IPS-20b (cell line): ENCODE data around the gene PCDHB2.
"Not testable (repeated sequence)": the region's sequence is repeated elsewhere in the genome, so short reads cannot be mapped to it uniquely, and the experiment has no call there.

Experiments used
- H3K27ac ChIP-seq: one replicate; pipeline ENCODE4 v1.5.1; 2013; ENCODE audit warnings: low read length
- H3K27me3 ChIP-seq: 2 replicates; pipeline ENCODE4 v1.6.1; 2013; ENCODE audit warnings: mild to moderate bottlenecking, low read length, inconsistent platforms; ENCODE audit not compliant: insufficient read depth
- H3K36me3 ChIP-seq: 2 replicates; pipeline ENCODE4 v1.6.1; 2013; ENCODE audit warnings: low read depth, mild to moderate bottlenecking, inconsistent platforms, low read length, moderate library complexity; ENCODE audit not compliant: insufficient read depth
- H3K4me1 ChIP-seq: 2 replicates; pipeline ENCODE4 v1.6.1; 2013; ENCODE audit warnings: mild to moderate bottlenecking, control low read depth, inconsistent platforms, low read length, moderate library complexity; ENCODE audit not compliant: insufficient read depth
- H3K4me3 ChIP-seq: 2 replicates; pipeline ENCODE4 v1.5.1; 2013; ENCODE audit warnings: mild to moderate bottlenecking, low read length, inconsistent platforms
- H3K9ac ChIP-seq: 2 replicates; pipeline ENCODE4 v1.6.1; 2013; ENCODE audit warnings: low read depth, mild to moderate bottlenecking, inconsistent platforms, low read length, moderate library complexity
- H3K9me3 ChIP-seq: 2 replicates; pipeline ENCODE4 v1.6.1; 2013; ENCODE audit warnings: mild to moderate bottlenecking, low read depth, low read length, inconsistent platforms; ENCODE audit not compliant: insufficient read depth

Gene PCDHB2

DNA sequence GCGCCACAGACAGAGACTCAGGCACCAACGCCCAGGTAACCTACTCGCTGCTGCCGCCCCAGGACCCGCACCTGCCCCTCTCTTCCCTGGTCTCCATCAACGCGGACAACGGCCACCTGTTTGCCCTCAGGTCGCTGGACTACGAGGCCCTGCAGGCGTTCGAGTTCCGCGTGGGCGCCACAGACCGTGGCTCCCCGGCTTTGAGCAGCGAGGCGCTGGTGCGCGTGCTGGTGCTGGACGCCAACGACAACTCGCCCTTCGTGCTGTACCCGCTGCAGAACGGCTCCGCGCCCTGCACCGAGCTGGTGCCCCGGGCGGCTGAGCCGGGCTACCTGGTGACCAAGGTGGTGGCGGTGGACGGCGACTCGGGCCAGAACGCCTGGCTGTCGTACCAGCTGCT, 7.7 kb downstream of the PCDHB2 start:
- not testable (repeated sequence) for H3K27me3 ChIP-seq, H3K9ac ChIP-seq, H3K4me3 ChIP-seq, H3K27ac ChIP-seq, H3K4me1 ChIP-seq
- peaks cover 27% of the 10 kb centered on the region for H3K9me3 ChIP-seq
- H3K36me3 ChIP-seq, result peaks cover 11% of the 10 kb centered on the region; the same call in 1 of the 2 replicates

DNA sequence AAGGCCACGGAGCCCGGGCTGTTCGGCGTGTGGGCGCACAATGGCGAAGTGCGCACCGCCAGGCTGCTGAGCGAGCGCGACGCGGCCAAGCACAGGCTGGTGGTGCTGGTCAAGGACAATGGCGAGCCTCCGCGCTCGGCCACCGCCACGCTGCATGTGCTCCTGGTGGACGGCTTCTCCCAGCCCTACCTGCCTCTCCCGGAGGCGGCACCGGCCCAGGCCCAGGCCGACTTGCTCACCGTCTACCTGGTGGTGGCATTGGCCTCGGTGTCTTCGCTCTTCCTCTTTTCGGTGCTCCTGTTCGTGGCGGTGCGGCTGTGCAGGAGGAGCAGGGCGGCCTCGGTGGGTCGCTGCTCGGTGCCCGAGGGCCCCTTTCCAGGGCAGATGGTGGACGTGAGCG, 8.1 kb downstream of the PCDHB2 start:
- H3K9ac ChIP-seq, H3K27ac ChIP-seq, H3K4me1 ChIP-seq, H3K4me3 ChIP-seq, H3K27me3 ChIP-seq: not testable (repeated sequence)
- Histone ChIP-seq H3K36me3 (peaks cover 11% of the 10 kb centered on the region; the same call in 1 of the 2 replicates), H3K9me3 (peaks cover 27% of the 10 kb centered on the region)

DNA sequence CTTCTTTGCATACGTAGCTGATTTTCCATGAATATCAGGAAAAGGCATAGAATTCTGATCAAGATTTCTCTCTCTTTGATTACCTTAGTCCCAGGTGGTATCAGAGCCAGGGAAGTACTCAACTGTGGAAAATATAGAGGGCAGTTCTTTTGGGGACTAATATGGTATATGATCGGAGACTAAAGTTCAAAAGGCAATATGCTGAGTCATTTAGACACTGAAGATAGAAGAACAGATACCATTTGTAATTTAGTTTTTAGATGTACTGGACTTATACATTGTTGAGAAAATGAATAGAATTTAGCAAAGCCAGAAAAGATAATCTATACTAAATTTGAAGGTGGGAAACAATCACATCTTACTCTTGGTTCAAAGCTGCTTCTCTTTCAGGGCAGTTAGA, 10.9 kb downstream of the PCDHB2 start:
- H3K4me1 ChIP-seq, result no peaks in the 10 kb centered on the region
- H3K4me3 ChIP-seq, result no peak overlapping the region
- H3K27me3 ChIP-seq, result no peaks in the 10 kb centered on the region
- no peak overlapping the region for H3K27ac ChIP-seq
- H3K36me3 ChIP-seq, result 0 out of 2 replicates have a peak, but pooled peaks cover 11% of the 10 kb centered on the region
- H3K9me3 ChIP-seq, result peaks cover 36% of the 10 kb centered on the region
- no peak overlapping the region for H3K9ac ChIP-seq

DNA sequence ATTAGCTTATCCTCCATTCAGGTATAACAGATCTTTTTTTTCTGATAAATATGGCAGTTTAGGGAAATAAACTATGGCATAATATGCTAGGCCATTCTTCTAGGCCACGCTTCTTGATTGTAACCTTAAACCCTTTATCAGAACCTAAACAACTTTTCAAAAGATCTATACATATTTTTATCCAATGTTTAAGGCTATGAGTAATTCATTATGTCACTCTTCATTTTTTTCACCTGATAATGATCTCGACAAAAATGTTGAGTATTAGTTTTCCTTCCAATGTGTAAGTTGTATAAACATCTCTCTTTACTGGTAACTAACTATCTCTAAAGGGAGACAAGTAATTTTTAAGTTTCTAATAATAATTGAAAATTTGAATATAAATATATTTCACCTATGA, 24.8 kb downstream of the PCDHB2 start:
- no peak overlapping the region for H3K9ac ChIP-seq
- no peaks in the 10 kb centered on the region for H3K36me3 ChIP-seq
- no peaks in the 10 kb centered on the region for H3K4me1 ChIP-seq
- no peak overlapping the region for H3K27ac ChIP-seq
- H3K4me3 ChIP-seq, result no peak overlapping the region
- H3K27me3 ChIP-seq, result no peaks in the 10 kb centered on the region
- H3K9me3 ChIP-seq, result peaks cover 39% of the 10 kb centered on the region

DNA sequence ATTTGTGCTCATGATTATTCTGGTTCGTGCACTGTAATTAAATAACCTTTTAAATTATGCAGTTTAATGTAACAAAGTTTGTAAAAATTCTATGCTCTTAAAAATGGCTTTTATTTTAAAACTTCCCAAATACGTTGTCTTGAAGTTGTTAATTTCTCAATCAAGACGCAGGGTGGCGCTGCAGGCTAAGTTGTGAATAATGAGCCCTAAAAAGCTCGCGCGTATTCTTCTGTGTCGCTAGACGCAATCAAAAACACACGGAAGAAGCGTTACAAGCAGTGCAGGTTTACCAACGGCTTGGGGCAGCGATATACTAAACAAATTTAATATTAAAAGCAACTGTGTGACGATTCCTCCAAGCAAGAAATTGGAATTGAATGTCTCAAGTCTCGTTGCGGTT, 27.1 kb downstream of the PCDHB2 start, which contains the start of gene PCDHB4:
Gene PCDHB4 (plus strand): TSS at position 256 of the 400 bp plus-strand sequence. CDS start 181 bp downstream, outside the sequence.
- no peaks in the 10 kb centered on the region for H3K36me3 ChIP-seq
- H3K4me3 ChIP-seq, result no peak within 1 kb of the TSS
- H3K9ac ChIP-seq, result no peak within 1 kb of the TSS
- no peak within 1 kb of the TSS for H3K27ac ChIP-seq
- H3K9me3 ChIP-seq, result peaks cover 27% of the 10 kb centered on the region; the same call in 1 of the 2 replicates
- no peaks in the 10 kb centered on the region for H3K27me3 ChIP-seq
- H3K4me1 ChIP-seq, result no peaks in the 10 kb centered on the region

DNA sequence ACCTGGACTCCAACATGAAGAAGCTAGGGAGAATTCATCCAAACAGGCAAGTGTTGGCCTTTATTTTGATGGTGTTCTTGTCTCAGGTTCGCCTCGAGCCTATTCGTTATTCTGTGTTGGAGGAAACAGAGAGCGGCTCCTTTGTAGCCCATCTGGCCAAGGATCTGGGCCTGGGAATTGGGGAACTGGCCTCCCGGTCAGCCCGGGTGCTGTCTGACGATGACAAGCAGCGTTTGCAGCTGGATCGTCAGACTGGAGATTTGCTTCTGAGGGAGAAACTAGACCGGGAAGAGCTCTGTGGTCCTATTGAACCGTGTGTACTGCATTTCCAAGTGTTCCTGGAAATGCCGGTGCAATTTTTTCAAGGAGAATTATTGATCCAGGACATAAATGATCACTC, 27.6 kb downstream of the PCDHB2 start:
- Histone ChIP-seq H3K36me3 (no peaks in the 10 kb centered on the region), H3K27me3 (no peaks in the 10 kb centered on the region), H3K9me3 (peaks cover 23% of the 10 kb centered on the region; the same call in 1 of the 2 replicates), H3K9ac (no peak overlapping the region), H3K4me1 (no peaks in the 10 kb centered on the region), H3K4me3 (no peak overlapping the region), H3K27ac (no peak overlapping the region)

DNA sequence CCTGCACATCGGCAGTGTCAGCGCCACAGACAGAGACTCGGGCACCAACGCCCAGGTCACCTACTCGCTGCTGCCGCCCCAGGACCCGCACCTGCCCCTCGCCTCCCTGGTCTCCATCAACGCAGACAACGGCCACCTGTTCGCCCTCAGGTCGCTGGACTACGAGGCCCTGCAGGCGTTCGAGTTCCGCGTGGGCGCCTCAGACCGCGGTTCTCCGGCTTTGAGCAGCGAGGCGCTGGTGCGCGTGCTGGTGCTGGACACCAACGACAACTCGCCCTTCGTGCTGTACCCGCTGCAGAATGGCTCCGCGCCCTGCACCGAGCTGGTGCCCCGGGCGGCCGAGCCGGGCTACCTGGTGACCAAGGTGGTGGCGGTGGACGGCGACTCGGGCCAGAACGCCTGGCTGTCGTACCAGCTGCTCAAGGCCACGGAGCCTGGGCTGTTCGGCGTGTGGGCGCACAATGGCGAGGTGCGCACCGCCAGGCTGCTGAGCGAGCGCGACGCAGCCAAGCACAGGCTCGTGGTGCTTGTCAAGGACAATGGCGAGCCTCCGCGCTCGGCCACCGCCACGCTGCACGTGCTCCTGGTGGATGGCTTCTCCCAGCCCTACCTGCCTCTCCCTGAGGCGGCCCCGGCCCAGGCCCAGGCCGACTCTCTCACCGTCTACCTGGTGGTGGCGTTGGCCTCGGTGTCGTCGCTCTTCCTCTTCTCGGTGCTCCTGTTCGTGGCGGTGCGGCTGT, 29.2 kb downstream of the PCDHB2 start:
- H3K27me3 ChIP-seq, H3K9ac ChIP-seq, H3K36me3 ChIP-seq, H3K4me3 ChIP-seq, H3K27ac ChIP-seq, H3K4me1 ChIP-seq: not testable (repeated sequence)
- peaks cover 22% of the 10 kb centered on the region; the same call in 1 of the 2 replicates for H3K9me3 ChIP-seq

DNA sequence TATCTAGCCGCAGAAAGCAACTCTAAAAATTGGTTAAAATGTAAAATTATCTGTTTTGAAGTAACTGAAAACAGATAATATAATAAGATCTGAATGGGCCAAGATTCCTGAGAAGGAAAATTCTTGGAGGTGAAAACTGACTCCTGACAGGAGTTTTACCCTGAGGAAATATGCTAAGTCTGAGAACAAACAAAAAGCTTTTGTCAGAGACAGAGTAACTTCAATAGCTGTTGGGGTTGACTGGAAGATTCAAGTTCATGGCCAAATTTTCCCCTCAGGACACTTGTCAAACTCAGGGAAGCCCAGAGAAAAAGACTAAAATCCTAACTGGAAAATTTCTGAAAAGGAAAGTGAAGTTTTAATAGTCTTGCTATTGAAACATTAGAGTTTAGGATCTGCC, 32.9 kb downstream of the PCDHB2 start:
- Histone ChIP-seq H3K27ac (no peak overlapping the region), H3K9me3 (peaks cover 23% of the 10 kb centered on the region; the same call in 1 of the 2 replicates), H3K4me3 (peak overlapping the region; percentile 30; the same call in 1 of the 2 replicates), H3K4me1 (no peaks in the 10 kb centered on the region), H3K27me3 (no peaks in the 10 kb centered on the region), H3K36me3 (no peaks in the 10 kb centered on the region), H3K9ac (no peak overlapping the region)

DNA sequence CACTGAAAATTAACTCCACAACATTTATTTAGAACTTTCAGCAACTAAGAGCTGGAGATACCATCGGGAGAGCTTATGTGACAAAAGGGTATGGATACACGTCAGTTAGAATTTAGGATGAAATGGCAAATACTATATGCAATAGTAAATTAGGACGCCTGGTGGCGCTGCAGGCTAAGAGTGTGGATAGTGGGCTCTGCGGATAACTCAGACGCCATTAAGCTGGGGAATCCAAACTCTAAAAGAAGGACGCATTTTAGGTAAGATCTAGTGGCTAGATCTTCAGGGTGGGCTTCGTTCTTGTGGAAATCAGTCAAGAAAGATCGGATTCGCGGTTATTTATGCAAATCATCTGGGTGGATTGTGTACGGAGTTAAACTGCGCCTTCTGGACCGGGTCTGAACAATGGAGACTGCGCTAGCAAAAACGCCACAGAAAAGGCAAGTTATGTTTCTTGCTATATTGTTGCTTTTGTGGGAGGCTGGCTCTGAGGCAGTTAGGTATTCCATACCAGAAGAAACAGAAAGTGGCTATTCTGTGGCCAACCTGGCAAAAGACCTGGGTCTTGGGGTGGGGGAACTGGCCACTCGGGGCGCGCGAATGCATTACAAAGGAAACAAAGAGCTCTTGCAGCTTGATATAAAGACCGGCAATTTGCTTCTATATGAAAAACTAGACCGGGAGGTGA, 40.8 kb downstream of the PCDHB2 start, which contains the start of gene PCDHB5:
Gene PCDHB5 (plus strand): TSS at position 177 of the 688 bp plus-strand sequence. CDS start 229 bp downstream, at position 406.
- Histone ChIP-seq H3K36me3 (no peaks in the 10 kb centered on the region), H3K27ac (no peak within 1 kb of the TSS), H3K4me3 (0 out of 2 replicates have a peak within 1 kb of the TSS, but pooled peaks have one; percentile 23), H3K9ac (no peak within 1 kb of the TSS), H3K9me3 (peaks cover 65% of the 10 kb centered on the region), H3K4me1 (no peaks in the 10 kb centered on the region), H3K27me3 (no peaks in the 10 kb centered on the region)

DNA sequence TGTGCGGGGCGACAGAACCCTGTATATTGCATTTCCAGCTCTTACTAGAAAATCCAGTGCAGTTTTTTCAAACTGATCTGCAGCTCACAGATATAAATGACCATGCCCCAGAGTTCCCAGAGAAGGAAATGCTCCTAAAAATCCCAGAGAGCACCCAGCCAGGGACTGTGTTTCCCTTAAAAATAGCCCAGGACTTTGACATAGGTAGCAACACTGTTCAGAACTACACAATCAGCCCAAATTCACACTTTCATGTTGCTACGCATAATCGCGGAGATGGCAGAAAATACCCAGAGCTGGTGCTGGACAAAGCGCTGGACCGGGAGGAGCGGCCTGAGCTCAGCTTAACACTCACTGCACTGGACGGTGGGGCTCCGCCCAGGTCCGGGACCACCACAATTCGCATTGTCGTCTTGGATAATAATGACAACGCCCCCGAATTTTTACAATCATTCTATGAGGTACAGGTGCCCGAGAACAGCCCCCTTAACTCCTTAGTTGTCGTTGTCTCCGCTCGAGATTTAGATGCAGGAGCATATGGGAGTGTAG, 41.4 kb downstream of the PCDHB2 start:
- peaks cover 67% of the 10 kb centered on the region for H3K9me3 ChIP-seq
- no peaks in the 10 kb centered on the region for H3K4me1 ChIP-seq
- H3K27me3 ChIP-seq, result no peaks in the 10 kb centered on the region
- H3K27ac ChIP-seq, result no peak overlapping the region
- H3K4me3 ChIP-seq, result no peak overlapping the region
- H3K36me3 ChIP-seq, result no peaks in the 10 kb centered on the region
- H3K9ac ChIP-seq, result no peak overlapping the region

DNA sequence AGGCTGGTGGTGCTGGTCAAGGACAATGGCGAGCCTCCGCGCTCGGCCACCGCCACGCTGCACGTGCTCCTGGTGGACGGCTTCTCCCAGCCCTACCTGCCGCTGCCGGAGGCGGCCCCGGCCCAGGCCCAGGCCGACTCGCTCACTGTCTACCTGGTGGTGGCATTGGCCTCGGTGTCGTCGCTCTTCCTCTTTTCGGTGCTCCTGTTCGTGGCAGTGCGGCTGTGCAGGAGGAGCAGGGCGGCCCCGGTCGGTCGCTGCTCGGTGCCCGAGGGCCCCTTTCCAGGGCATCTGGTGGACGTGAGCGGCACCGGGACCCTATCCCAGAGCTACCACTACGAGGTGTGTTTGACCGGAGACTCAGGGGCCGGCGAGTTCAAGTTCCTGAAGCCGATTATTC, 42.9 kb downstream of the PCDHB2 start:
- H3K4me1 ChIP-seq, H3K27ac ChIP-seq, H3K4me3 ChIP-seq, H3K9ac ChIP-seq, H3K36me3 ChIP-seq, H3K27me3 ChIP-seq: not testable (repeated sequence)
- peaks cover 58% of the 10 kb centered on the region for H3K9me3 ChIP-seq
